HCT116 (cell line): ENCODE measurements around the gene PRPF8. TPM values are rescaled to one million over a fixed set of nuclear protein-coding genes. Genes with fewer than 3 reads are reported as not detected.

Experiments used
- ATAC-seq: fragments of 200-7000 bp; cut with Tn5 transposase; 2 replicates; pipeline ENCODE4 v1.9.1; 2020; ENCODE audit warnings: mild to moderate bottlenecking, moderate library complexity
- BruUV-seq: library from RNA; stranded (reverse); fragments of 400-500 nt; replicated peaks from 2 replicates; lab custom pipeline; 2021; lab: Mats Ljungman, UMichigan
- CTCF ChIA-PET: fragments of 300-600 bp; sonication (Branson Sonifier 250); formaldehyde crosslinking; loops from one replicate; lab custom pipeline; 2021; ENCODE audit warnings: antibody characterized with exemption; lab: Charles Lee
- POLR2A ChIA-PET: fragments of 300-600, 350-600 bp; sonication (Branson Sonifier 250); formaldehyde crosslinking; loops from one replicate; lab custom pipeline; 2021; ENCODE audit warnings: antibody characterized with exemption; lab: Charles Lee
- RAD21 ChIA-PET, 2 experiments: fragments of 300-600 bp; sonication (Branson Sonifier 250); formaldehyde crosslinking; loops; one replicate each; lab custom pipeline; 2023; ENCODE audit warnings: low total read pairs in 2 of 2; ENCODE audit not compliant: uncharacterized antibody in 2 of 2, unreplicated experiment in 2 of 2, low non-redundant PET in 1 of 2; lab: Charles Lee
- DNase-seq: peaks from one replicate; pipeline ENCODE4 v3.0.0-alpha.2; 2010; ENCODE audit warnings: low read depth, low spot score
- H2AFZ ChIP-seq: fragments of 200-600 bp; shearing (Covaris generic), sonication (generic); 2 replicates; pipeline ENCODE4 v1.6.1; 2017; ENCODE audit warnings: low read depth, mixed run types, mixed read lengths, antibody characterized with exemption, low read length; ENCODE audit not compliant: poor library complexity, severe bottlenecking
- H3K27ac ChIP-seq: 2 replicates; pipeline ENCODE4 v1.5.1; 2012; ENCODE audit warnings: low read depth, low read length
- H3K27me3 ChIP-seq: fragments of 200-600 bp; sonication (generic); 2 replicates; pipeline ENCODE4 v1.6.1; 2016; ENCODE audit warnings: mixed run types, low read length, mixed read lengths; ENCODE audit not compliant: insufficient read depth
- H3K36me3 ChIP-seq, 2 experiments: fragments of 200-500 bp in 1 of 2; fragments of 200-600 bp in 1 of 2; sonication (Bioruptor generic) in 1 of 2; sonication (generic) in 1 of 2; 2 replicates each; pipeline versions ENCODE4 v1.5.1 to v1.6.1; 2014 to 2016; ENCODE audit warnings: low read length in 2 of 2, inconsistent platforms in 1 of 2, mixed read lengths in 1 of 2, mixed run types in 1 of 2; ENCODE audit not compliant: insufficient read depth in 2 of 2, control insufficient read depth in 1 of 2
- H3K4me1 ChIP-seq, 2 experiments: fragments of 200-600 bp in 1 of 2; sonication (generic) in 1 of 2; 2 replicates each; pipeline versions ENCODE4 v1.5.1 to v1.6.1; 2012 to 2017; ENCODE audit warnings: low read length in 2 of 2, inconsistent platforms in 1 of 2, mild to moderate bottlenecking in 1 of 2, mixed read lengths in 1 of 2, mixed run types in 1 of 2, moderate library complexity in 1 of 2; ENCODE audit not compliant: insufficient read depth in 2 of 2, control insufficient read depth in 1 of 2
- H3K4me2 ChIP-seq: fragments of 200-600 bp; sonication (generic); 2 replicates; pipeline ENCODE4 v1.6.1; 2017; ENCODE audit warnings: mixed run types, low read length, mixed read lengths
- H3K4me3 ChIP-seq, 2 experiments: fragments of 200-600 bp in 1 of 2; sonication (generic) in 1 of 2; replicated peaks in 1 of 2; 2 replicates each; pipeline ENCODE4 v1.5.1; 2011 to 2016; ENCODE audit warnings: low read length in 2 of 2, control low read depth in 1 of 2, low read depth in 1 of 2, mild to moderate bottlenecking in 1 of 2, mixed read lengths in 1 of 2, mixed run types in 1 of 2
- H3K79me2 ChIP-seq: fragments of 200-600 bp; sonication (generic); 2 replicates; pipeline ENCODE4 v1.6.1; 2017; ENCODE audit warnings: mild to moderate bottlenecking, mixed run types, low read length, moderate library complexity, mixed read lengths; ENCODE audit not compliant: insufficient read depth
- H3K9ac ChIP-seq: fragments of 200-600 bp; sonication (generic); 2 replicates; pipeline ENCODE4 v1.6.1; 2016; ENCODE audit warnings: low read length, mixed read lengths
- H3K9me2 ChIP-seq: fragments of 200-600 bp; sonication (generic), shearing (Covaris generic); 2 replicates; pipeline ENCODE4 v1.6.1; 2017; ENCODE audit warnings: mixed run types, mild to moderate bottlenecking, moderate library complexity; ENCODE audit not compliant: insufficient read depth
- H3K9me3 ChIP-seq, 2 experiments: fragments of 200-500 bp in 1 of 2; fragments of 200-600 bp in 1 of 2; sonication (Bioruptor generic) in 1 of 2; sonication (generic) in 1 of 2; 2 replicates each; pipeline ENCODE4 v1.6.1; 2014 to 2017; ENCODE audit warnings: low read length in 2 of 2, mixed read lengths in 2 of 2, inconsistent platforms in 1 of 2, low read depth in 1 of 2, mild to moderate bottlenecking in 1 of 2, mixed run types in 1 of 2, moderate library complexity in 1 of 2; ENCODE audit not compliant: control insufficient read depth in 1 of 2, insufficient read depth in 1 of 2
- H4K20me1 ChIP-seq: fragments of 200-600 bp; sonication (generic), shearing (Covaris generic); 2 replicates; pipeline ENCODE4 v1.6.1; 2017; ENCODE audit warnings: mixed run types, mild to moderate bottlenecking, moderate library complexity; ENCODE audit not compliant: insufficient read depth
- CBX3 ChIP-seq: IDR thresholded peaks from 2 replicates; pipeline ENCODE4 v1.6.1; 2012; ENCODE audit warnings: low read depth
- CEBPB ChIP-seq: IDR thresholded peaks from 2 replicates; pipeline ENCODE4 v1.6.1; 2012; ENCODE audit warnings: low read depth
- EGR1 ChIP-seq: IDR thresholded peaks from 2 replicates; pipeline ENCODE4 v1.6.1; 2012; ENCODE audit warnings: low read depth
- ELF1 ChIP-seq: IDR thresholded peaks from 2 replicates; pipeline ENCODE4 v1.6.1; 2012; ENCODE audit warnings: low read depth, borderline replicate concordance
- EZH2 ChIP-seq: fragments of 200-600 bp; sonication (generic); IDR thresholded peaks from 2 replicates; pipeline ENCODE4 v1.6.1; 2017; ENCODE audit warnings: antibody characterized with exemption, mixed run types
- EZH2phosphoT487 ChIP-seq: fragments of 200-600 bp; IDR thresholded peaks from 2 replicates; pipeline ENCODE4 v1.6.1; 2018; ENCODE audit warnings: antibody characterized with exemption, borderline replicate concordance
- FOSL1 ChIP-seq: IDR thresholded peaks from 2 replicates; pipeline ENCODE4 v1.6.1; 2012; ENCODE audit warnings: low read depth
- JUND ChIP-seq: IDR thresholded peaks from 2 replicates; pipeline ENCODE4 v1.6.1; 2012
- POLR2A ChIP-seq: IDR thresholded peaks from 2 replicates; pipeline ENCODE4 v1.7.0; 2011; ENCODE audit warnings: borderline replicate concordance; ENCODE audit not compliant: insufficient read depth, insufficient read length; ENCODE audit errors: extremely low read depth
- SIN3A ChIP-seq: IDR thresholded peaks from 2 replicates; pipeline ENCODE4 v1.6.1; 2012; ENCODE audit warnings: low read depth
- SP1 ChIP-seq: IDR thresholded peaks from 2 replicates; pipeline ENCODE4 v1.6.1; 2012; ENCODE audit warnings: low read depth
- SRF ChIP-seq: IDR thresholded peaks from 2 replicates; pipeline ENCODE4 v1.6.1; 2012; ENCODE audit warnings: low read depth
- TCF7L2 ChIP-seq: IDR thresholded peaks from 2 replicates; pipeline ENCODE4 v1.7.0; 2011; ENCODE audit warnings: borderline replicate concordance, inconsistent platforms; ENCODE audit not compliant: insufficient read depth, insufficient read length; ENCODE audit errors: extremely low read depth
- YY1 ChIP-seq: IDR thresholded peaks from 2 replicates; pipeline ENCODE4 v1.6.1; 2011; ENCODE audit warnings: low read length, low read depth, moderate library complexity, mild to moderate bottlenecking; ENCODE audit not compliant: insufficient replicate concordance; ENCODE audit errors: extremely low read depth
- ZFX ChIP-seq: fragments of 450-650 bp; IDR thresholded peaks from 2 replicates; pipeline ENCODE4 v1.6.1; 2017
- ZNF274 ChIP-seq: fragments of 200-500 bp; sonication (Bioruptor generic); IDR thresholded peaks from 2 replicates; pipeline ENCODE4 v1.6.1; 2014; ENCODE audit warnings: mild to moderate bottlenecking, low read depth, low read length, inconsistent platforms
- intact Hi-C: fragments of 100-400 bp; cut with micrococcal nuclease; formaldehyde crosslinking; loops from 2 replicates; pipeline ENCODE4 v1.10.0; 2022
- total RNA-seq: library from RNA; stranded (reverse); gene quantifications from one replicate; pipeline ENCODE4 v1.2.1, GENCODE V29; 2021; ENCODE audit not compliant: unreplicated experiment
- TF ChIP-seq, protein P1 (sequence below): IDR thresholded peaks from 2 replicates; pipeline ENCODE4 v1.6.1; 2012
- TF ChIP-seq, protein P2 (sequence below): IDR thresholded peaks from 2 replicates; pipeline ENCODE4 v1.6.1; 2012
- TF ChIP-seq, protein P3 (sequence below): IDR thresholded peaks from 2 replicates; pipeline ENCODE4 v1.6.1; 2012; ENCODE audit warnings: low read depth
- TF ChIP-seq, protein P4 (sequence below), 3 experiments: fragments of 200-600 bp in 1 of 3; sonication (generic) in 1 of 3; IDR thresholded peaks in 2 of 3; conservative IDR thresholded peaks in 1 of 3; 2 replicates each; pipeline ENCODE4 v1.5.1; 2012 to 2017; ENCODE audit warnings: low read depth in 2 of 3, low read length in 2 of 3, antibody characterized with exemption in 1 of 3, borderline replicate concordance in 1 of 3, control low read depth in 1 of 3, mild to moderate bottlenecking in 1 of 3, mixed read lengths in 1 of 3, mixed run types in 1 of 3, moderate library complexity in 1 of 3; ENCODE audit not compliant: insufficient read depth in 1 of 3

Gene PRPF8
- total RNA-seq, 1 experiment from 2014 or later = 386 TPM

- H3K27ac ChIP-seq = peak within 1 kb of the TSS; percentile 55; the same call in 1 of the 2 replicates
- peaks cover 25% of the 10 kb centered on the region; the same call in 1 of the 2 replicates for H3K79me2 ChIP-seq
- RAD21 ChIA-PET = no interaction called here
- no peaks in the 10 kb centered on the region for H3K27me3 ChIP-seq
- intact Hi-C loops = loop anchor here (10.0 kb wide), 1 partner anchor 695 kb away; the partner anchor contains the start of gene MNT
- DNase-seq = peak; percentile 36
- ATAC-seq = peak; percentile 65
- CTCF ChIA-PET = no interaction called here
- peak within 1 kb of the TSS; percentile 100 for H3K4me2 ChIP-seq
- POLR2A ChIA-PET = interaction anchor here (0.7 kb wide), 1 partner anchor 30 kb away, joined by 3 read pairs; no protein-coding TSS in a partner anchor
- peak within 1 kb of the TSS; percentile 72 for H3K9ac ChIP-seq
- peaks cover 0 to 20% of the 10 kb centered on the region in 2 experiments; a peak in 1 of 4 replicates for H3K36me3 ChIP-seq
- H4K20me1 ChIP-seq = no peaks in the 10 kb centered on the region
- H2AFZ ChIP-seq = no peak within 1 kb of the TSS
- H3K4me1 ChIP-seq = peaks cover 32 to 57% of the 10 kb centered on the region in 2 experiments
- H3K9me2 ChIP-seq = no peaks in the 10 kb centered on the region
- peak within 1 kb of the TSS; percentile 51 to 70 for H3K4me3 ChIP-seq
- H3K9me3 ChIP-seq = no peaks in the 10 kb centered on the region
- no TSS peak for BruUV-seq
- TF ChIP-seq YY1 (no peak), ZFX (no peak), FOSL1 (no peak), CEBPB (no peak), EZH2 (no peak), ZNF274 (no peak), SRF (no peak), EZH2phosphoT487 (no peak), CBX3 (no peak), ELF1 (no peak), SP1 (peak; percentile 40), TCF7L2 (no peak), POLR2A (no peak), EGR1 (peak; percentile 78), SIN3A (peak; percentile 59), JUND (peak; percentile 15; the same call in 1 of the 2 replicates)
- TF ChIP-seq, protein P1, sequence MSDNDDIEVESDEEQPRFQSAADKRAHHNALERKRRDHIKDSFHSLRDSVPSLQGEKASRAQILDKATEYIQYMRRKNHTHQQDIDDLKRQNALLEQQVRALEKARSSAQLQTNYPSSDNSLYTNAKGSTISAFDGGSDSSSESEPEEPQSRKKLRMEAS = peak; percentile 16; the same call in 1 of the 2 replicates
- TF ChIP-seq, protein P2, sequence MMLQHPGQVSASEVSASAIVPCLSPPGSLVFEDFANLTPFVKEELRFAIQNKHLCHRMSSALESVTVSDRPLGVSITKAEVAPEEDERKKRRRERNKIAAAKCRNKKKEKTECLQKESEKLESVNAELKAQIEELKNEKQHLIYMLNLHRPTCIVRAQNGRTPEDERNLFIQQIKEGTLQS = no peak
- TF ChIP-seq, protein P3, sequence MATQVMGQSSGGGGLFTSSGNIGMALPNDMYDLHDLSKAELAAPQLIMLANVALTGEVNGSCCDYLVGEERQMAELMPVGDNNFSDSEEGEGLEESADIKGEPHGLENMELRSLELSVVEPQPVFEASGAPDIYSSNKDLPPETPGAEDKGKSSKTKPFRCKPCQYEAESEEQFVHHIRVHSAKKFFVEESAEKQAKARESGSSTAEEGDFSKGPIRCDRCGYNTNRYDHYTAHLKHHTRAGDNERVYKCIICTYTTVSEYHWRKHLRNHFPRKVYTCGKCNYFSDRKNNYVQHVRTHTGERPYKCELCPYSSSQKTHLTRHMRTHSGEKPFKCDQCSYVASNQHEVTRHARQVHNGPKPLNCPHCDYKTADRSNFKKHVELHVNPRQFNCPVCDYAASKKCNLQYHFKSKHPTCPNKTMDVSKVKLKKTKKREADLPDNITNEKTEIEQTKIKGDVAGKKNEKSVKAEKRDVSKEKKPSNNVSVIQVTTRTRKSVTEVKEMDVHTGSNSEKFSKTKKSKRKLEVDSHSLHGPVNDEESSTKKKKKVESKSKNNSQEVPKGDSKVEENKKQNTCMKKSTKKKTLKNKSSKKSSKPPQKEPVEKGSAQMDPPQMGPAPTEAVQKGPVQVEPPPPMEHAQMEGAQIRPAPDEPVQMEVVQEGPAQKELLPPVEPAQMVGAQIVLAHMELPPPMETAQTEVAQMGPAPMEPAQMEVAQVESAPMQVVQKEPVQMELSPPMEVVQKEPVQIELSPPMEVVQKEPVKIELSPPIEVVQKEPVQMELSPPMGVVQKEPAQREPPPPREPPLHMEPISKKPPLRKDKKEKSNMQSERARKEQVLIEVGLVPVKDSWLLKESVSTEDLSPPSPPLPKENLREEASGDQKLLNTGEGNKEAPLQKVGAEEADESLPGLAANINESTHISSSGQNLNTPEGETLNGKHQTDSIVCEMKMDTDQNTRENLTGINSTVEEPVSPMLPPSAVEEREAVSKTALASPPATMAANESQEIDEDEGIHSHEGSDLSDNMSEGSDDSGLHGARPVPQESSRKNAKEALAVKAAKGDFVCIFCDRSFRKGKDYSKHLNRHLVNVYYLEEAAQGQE = no peak
- TF ChIP-seq, protein P4, sequence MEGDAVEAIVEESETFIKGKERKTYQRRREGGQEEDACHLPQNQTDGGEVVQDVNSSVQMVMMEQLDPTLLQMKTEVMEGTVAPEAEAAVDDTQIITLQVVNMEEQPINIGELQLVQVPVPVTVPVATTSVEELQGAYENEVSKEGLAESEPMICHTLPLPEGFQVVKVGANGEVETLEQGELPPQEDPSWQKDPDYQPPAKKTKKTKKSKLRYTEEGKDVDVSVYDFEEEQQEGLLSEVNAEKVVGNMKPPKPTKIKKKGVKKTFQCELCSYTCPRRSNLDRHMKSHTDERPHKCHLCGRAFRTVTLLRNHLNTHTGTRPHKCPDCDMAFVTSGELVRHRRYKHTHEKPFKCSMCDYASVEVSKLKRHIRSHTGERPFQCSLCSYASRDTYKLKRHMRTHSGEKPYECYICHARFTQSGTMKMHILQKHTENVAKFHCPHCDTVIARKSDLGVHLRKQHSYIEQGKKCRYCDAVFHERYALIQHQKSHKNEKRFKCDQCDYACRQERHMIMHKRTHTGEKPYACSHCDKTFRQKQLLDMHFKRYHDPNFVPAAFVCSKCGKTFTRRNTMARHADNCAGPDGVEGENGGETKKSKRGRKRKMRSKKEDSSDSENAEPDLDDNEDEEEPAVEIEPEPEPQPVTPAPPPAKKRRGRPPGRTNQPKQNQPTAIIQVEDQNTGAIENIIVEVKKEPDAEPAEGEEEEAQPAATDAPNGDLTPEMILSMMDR (IDR thresholded peaks at IDR 0.05 in 2 of 3, conservative IDR thresholded peaks at IDR 0.05 in 1 of 3; ENCODE audit: borderline replicate concordance in 1 of 3, insufficient read depth in 1 of 3, low read depth in 2 of 3, low read length in 2 of 3) = no peak
Measured at GRCh38 chr17:1709971-1710806, 25.5 kb upstream of the PRPF8 start, which contains the start of gene TLCD2. Gene TLCD2, minus strand, starts transcription at chr17:1710377. Its CDS starts 135 bp downstream, at chr17:1710242.
